KOPT-K1 (cell line): ENCODE measurements around the gene NOM1.

Source experiments
- H3K27ac ChIP-seq: fragments of 200-600 bp; sonication (generic); 2 replicates; pipeline ENCODE4 v1.5.1; 2016; ENCODE audit warnings: antibody characterized with exemption, mild to moderate bottlenecking, low read depth, low read length; ENCODE audit not compliant: poor library complexity, severe bottlenecking
- H3K36me3 ChIP-seq: fragments of 200-600 bp; sonication (generic); 2 replicates; pipeline ENCODE4 v1.5.1; 2017; ENCODE audit warnings: antibody characterized with exemption, mild to moderate bottlenecking, low read length, moderate library complexity; ENCODE audit not compliant: insufficient read depth
- H3K9me3 ChIP-seq: fragments of 200-600 bp; sonication (generic); 2 replicates; pipeline ENCODE4 v1.5.1; 2017; ENCODE audit warnings: antibody characterized with exemption, low read length, mild to moderate bottlenecking; ENCODE audit not compliant: insufficient read depth, poor library complexity, severe bottlenecking

Gene NOM1

GRCh38 chr7:156988343-156989185 lies 39.1 kb downstream of the NOM1 start:
- Histone ChIP-seq H3K36me3 (no peaks in the 10 kb centered on the region), H3K9me3 (no peaks in the 10 kb centered on the region), H3K27ac (no peak overlapping the region)

- H3K27ac ChIP-seq: no peak overlapping the region
- no peaks in the 10 kb centered on the region for H3K9me3 ChIP-seq
- H3K36me3 ChIP-seq: no peaks in the 10 kb centered on the region
Measured at GRCh38 chr7:156989766-156990535, 40.4 kb downstream of the NOM1 start.

GRCh38 chr7:156993021-156993924 lies 43.8 kb downstream of the NOM1 start:
- H3K36me3 ChIP-seq: no peaks in the 10 kb centered on the region

GRCh38 chr7:156993925-156994235 lies 44.4 kb downstream of the NOM1 start:
- no peaks in the 10 kb centered on the region for H3K9me3 ChIP-seq

More at GRCh38 chr7:156993021-156993924, 43.8 kb downstream of the NOM1 start:
- no peak overlapping the region for H3K27ac ChIP-seq
- no peaks in the 10 kb centered on the region for H3K9me3 ChIP-seq

GRCh38 chr7:156994417-156994816 lies 44.9 kb downstream of the NOM1 start:
- H3K36me3 ChIP-seq: no peaks in the 10 kb centered on the region
- H3K9me3 ChIP-seq: no peaks in the 10 kb centered on the region
- no peak overlapping the region for H3K27ac ChIP-seq

More at GRCh38 chr7:156993925-156994235, 44.4 kb downstream of the NOM1 start:
- Histone ChIP-seq H3K27ac (no peak overlapping the region), H3K36me3 (no peaks in the 10 kb centered on the region)

GRCh38 chr7:156998988-156999957 lies 49.8 kb downstream of the NOM1 start:
- no peak overlapping the region for H3K27ac ChIP-seq
- H3K36me3 ChIP-seq: no peaks in the 10 kb centered on the region
- H3K9me3 ChIP-seq: peaks cover 9% of the 10 kb centered on the region

GRCh38 chr7:156999958-157000726 lies 50.6 kb downstream of the NOM1 start:
- Histone ChIP-seq H3K36me3 (no peaks in the 10 kb centered on the region), H3K9me3 (peaks cover 13% of the 10 kb centered on the region), H3K27ac (no peak overlapping the region)

GRCh38 chr7:157000741-157001653 lies 51.5 kb downstream of the NOM1 start:
- H3K36me3 ChIP-seq: no peaks in the 10 kb centered on the region
- H3K27ac ChIP-seq: no peak overlapping the region
- peaks cover 21% of the 10 kb centered on the region for H3K9me3 ChIP-seq

GRCh38 chr7:157001920-157002818 lies 52.7 kb downstream of the NOM1 start:
- peaks cover 25% of the 10 kb centered on the region for H3K9me3 ChIP-seq
- H3K36me3 ChIP-seq: no peaks in the 10 kb centered on the region
- H3K27ac ChIP-seq: no peak overlapping the region

GRCh38 chr7:157002819-157003421 lies 53.4 kb downstream of the NOM1 start:
- Histone ChIP-seq H3K9me3 (peaks cover 25% of the 10 kb centered on the region), H3K36me3 (no peaks in the 10 kb centered on the region), H3K27ac (no peak overlapping the region)

GRCh38 chr7:157003445-157003755 lies 53.9 kb downstream of the NOM1 start:
- Histone ChIP-seq H3K9me3 (peaks cover 25% of the 10 kb centered on the region), H3K36me3 (no peaks in the 10 kb centered on the region), H3K27ac (no peak overlapping the region)
